Measurements from ENCODE around the gene IGF2R.
"Not testable (repeated sequence)": the region's sequence is repeated elsewhere in the genome, so short reads cannot be mapped to it uniquely, and the experiment has no call there.

The IGF2R gene

DNA sequence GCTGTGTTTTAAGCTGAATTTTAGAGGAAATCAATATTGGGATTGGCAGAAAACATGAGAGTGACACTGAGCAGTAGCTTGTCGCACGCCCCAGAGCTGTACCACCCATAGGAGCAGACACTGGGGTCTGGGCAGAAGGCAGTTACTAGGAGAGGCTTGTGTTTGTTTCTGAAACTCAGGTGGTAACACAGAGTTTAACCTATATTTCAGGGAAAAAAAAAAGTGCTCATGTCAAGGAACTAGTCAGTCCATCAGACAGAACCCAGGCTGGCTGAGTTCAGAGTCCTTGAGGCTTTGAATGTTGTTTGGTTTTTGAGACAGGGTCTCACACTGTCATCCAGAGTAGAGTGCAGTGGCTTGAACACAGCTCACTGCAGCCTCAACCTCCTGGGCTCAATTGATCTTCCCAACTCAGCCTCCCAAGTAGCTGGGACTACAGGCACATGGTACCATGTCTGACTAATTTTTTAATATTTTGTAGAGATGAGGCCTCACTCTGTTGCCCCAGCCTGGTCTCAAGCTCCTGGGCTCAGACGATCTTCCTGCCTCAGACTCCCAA lies 159.3 kb downstream of the IGF2R start:
- DNase-seq, result no peak

DNA sequence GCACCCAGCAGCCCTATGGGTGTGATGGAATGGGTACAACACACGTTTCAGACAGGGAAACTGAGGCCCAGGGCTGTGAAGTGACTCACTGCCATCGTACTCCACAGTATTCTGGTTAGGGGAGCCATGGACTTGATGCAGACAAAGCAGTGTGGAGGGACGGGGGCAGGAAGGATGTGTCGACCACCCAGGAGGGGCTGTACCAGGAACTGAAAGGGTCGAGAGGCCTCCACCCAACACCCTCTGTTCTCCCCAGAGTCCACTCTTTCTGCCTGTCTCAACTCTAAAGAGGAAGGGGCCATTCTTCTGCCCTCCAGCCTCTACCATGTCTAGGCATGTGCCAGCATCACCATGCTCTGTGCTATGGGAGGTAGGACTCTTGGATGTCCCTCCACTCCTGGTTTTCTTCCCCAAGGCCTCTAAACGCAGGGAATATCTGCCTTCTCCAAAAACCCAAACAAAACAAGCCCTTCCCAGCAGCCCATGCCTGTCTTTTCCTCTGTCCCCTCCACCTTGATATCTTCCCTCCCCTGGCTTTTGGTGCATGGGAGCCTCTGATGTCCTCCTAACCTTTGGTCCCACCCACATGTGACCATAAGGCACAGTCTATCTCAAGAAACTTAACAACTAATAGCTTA lies 160.1 kb downstream of the IGF2R start:
- no peak for DNase-seq

DNA sequence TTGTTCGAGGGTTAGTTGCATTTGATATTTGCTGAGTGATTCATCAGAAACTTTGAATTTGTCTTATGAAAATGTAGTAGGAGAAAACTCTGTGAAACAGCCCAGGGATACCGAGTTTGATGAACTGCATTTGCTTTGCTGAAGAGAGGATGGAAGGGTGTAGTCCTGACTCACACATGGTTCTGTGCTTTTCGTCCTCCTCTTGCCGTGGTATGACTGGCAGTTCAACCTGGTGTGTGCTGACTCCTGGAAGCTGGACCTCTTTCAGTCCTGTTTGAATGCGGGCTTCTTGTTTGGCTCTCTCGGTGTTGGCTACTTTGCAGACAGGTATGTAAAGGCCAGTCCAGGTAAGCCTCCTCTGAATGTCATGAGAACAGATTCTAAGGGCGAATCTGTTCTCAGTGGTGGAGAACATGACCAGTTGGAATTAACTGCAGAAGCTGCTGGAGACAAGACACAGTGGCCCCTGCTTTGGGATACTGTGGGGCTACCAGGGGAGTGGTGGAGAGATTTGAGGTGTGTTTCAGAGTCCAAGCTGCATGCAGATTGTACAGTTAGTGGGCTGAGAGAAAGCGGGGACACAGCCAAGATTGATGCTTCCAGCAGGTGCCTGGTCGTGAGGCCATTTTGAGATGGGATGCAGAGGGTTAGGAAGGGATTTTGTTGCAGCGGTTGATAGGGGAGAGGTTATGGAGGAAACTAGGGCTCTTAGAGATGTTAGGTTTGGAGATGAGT lies 161.2 kb downstream of the IGF2R start:
- DNase-seq, result no peak

DNA sequence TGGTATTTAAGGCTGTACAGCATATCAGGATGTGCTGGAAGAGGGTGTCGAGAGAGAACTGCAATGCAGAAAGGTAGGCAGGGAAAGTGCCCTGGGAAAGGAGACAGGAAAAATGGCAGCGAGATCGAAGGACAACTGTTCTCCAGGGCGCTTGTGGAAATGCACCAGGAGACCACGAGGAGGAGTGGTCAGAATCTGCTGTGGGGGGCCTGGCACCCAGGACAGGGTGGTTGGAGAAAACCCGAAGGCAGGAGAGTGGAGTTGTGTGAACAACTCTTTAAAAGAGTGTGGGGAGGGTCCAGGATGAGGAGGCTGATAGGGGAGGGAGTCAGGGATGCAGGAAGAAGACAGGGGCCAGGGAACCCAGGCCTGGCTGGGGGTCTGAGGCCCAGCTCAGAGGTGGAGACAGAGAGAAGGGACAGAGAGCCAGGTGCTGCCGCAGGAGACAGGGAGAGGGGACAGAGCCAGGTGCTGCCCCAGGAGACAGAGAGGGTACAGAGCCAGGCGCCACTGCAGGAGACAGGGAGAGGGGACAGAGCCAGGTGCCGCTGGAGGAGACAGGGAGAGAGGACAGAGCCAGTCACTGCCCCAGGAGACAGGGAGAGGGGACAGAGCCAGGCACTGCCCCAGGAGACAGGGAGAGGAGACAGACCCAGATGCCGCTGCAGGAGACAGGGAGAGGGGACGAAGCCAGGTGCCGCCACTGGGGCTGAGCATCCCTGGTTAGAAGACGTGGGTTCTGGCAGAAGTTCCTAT lies 162.0 kb downstream of the IGF2R start:
- no peak for DNase-seq

DNA sequence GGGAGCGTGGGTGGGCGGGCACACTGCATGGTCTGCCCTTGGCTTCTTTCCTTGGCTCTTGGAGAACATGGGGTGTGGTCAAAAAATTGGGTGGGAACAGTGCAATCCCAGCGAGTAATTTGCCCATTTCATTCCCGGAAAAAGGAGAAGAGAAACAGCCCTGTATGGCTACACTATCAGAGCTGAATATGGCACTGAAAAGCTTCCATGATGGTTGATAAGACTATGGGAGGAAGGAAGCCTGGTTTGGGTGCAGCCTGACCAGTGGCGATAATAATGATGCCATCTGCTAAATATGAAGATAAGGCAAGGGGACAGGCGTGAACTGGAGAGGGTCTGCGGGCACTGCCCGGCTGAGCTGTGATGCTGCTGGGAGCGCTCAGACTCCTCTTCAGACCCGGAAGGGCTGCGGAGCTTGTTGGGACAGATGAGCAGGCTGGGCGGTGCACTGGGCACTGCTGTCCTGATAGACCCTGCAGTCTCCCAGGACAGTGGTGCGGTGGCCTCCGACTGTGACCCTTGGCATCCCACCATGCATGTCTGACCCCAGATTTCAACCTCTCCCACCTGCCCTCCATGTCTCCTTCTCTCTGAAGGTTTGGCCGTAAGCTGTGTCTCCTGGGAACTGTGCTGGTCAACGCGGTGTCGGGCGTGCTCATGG lies 162.9 kb downstream of the IGF2R start:
- DNase-seq, result no peak

DNA sequence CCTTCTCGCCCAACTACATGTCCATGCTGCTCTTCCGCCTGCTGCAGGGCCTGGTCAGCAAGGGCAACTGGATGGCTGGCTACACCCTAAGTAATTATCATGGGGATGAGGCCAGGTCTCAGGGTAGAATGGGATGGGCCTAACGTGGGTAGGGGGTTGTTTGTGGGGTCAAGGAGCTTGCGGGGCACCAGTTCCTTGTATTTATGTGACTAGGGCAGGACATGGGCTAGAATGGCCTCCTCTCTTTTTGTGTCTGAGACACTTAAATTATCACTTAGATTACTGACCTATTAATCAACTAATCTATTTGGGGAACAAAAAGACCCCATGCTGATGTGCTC lies 163.4 kb downstream of the IGF2R start:
- DNase-seq, result no peak

DNA sequence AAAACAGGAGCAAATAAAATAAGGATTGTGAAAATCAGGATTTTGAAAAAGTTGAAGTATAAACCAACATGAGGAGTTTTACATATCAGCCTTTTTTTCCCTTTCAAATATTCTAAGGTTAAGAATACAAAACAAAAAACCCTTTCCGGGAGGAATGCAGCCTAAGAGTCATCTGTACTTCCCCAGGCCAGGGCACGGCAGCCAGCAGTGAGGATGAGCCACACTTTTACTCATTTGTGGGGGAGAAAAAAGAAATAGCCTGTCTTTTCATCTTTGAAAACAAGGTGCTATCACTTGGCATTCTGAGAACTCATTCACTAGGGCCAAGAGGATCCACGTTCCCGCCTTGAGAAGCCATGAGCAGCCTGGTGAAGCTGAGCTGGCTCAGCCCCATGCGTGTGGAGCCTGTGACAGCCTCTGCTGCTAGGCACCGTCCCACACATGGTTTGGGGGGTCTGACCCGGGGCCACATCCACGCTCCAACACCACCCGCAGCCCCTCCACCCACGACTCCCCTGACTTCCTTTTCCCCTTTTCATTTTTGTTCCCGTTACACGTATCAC lies 164.0 kb downstream of the IGF2R start:
- DNase-seq, result no peak

DNA sequence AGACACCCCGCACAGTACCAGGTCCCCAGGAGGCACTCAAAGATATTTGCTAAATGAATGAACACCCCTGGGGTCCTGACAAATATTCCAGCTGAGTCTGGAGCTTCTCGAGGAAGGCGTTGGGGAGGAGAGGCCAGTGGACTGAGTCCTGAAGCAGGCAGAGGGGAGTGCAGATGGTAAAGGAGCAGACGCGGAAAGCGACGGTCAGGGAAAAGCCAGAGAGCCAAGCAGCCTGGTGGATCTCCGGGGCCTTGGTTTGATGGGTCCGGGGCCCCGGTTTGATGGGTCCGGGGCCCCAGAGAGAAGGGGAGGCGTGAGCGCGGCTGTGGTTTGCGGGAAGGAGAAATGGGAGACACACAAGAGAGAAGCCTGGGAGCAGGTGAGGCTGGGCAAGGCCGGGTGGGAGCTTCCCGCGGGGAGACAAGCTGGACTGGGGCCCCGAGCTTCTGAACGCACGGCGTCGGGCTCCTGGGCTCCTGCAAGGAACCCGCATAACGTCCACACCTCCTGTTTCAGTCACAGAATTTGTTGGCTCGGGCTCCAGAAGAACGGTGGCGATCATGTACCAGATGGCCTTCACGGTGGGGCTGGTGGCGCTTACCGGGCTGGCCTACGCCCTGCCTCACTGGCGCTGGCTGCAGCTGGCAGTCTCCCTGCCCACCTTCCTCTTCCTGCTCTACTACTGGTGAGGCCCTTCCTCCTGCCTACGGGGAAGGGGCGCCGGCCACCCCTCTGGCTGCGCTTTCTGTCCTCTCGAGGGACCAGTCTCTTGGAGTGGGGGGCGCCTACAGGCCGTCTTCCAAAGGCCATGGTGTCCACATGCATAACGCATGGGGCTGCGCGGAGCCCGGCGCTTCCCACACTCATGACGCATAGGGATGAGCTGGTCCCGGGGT lies 164.8 kb downstream of the IGF2R start:
- DNase-seq, result no peak

DNA sequence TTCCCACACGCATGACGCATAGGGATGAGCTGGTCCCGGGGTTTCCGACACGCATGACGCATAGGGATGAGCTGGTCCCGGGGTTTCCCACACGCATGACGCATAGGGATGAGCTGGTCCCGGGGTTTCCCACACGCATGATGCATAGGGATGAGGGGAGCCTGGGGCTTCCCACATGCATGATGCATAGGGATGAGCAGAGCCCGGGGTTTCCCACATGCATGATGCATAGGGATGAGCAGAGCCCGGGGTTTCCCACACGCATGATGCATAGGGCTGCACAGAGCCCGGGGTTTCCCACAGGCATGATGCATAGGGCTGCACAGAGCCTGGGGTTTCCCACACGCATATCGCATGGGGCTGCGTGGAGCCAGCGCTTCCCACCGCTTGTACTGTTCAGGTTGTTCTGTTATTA lies 165.5 kb downstream of the IGF2R start:
- not testable (repeated sequence) for DNase-seq

DNA sequence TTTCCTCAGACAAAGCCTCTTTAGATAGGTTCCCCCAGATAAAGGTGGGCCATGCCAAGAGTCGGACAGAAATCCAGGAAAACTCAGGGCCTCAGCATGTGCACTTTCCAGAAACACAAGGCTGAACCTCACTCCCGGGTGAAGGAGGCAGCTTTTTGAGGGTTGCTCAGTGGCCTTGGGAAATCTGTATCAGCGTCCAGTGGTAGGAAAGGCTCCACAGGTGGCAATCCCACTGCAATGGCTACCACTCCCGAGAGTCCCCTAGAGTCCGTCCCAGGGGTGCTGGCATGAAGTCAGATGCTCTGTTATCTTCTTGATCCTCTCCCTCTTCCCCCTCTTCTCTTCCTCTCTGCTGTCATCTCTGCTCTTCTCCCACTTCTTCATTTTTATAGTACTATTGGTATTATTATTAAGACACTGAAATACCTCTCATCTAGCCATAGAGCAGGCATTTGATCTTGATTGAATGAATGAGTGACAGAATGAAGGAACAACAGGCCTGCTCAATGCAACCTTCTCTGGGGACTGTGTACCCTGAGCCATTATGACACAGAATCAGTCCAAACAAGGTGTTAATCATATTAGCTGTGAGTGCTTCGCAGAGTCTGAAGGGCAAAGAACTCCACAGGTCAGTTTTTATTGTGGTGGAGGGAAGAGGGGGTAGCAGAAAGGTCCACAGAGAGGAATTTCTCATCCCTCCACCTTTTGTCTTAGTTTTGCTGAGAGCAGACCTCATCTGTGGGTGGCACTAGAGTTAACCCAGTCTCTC lies 166.1 kb downstream of the IGF2R start:
- no peak for DNase-seq

DNA sequence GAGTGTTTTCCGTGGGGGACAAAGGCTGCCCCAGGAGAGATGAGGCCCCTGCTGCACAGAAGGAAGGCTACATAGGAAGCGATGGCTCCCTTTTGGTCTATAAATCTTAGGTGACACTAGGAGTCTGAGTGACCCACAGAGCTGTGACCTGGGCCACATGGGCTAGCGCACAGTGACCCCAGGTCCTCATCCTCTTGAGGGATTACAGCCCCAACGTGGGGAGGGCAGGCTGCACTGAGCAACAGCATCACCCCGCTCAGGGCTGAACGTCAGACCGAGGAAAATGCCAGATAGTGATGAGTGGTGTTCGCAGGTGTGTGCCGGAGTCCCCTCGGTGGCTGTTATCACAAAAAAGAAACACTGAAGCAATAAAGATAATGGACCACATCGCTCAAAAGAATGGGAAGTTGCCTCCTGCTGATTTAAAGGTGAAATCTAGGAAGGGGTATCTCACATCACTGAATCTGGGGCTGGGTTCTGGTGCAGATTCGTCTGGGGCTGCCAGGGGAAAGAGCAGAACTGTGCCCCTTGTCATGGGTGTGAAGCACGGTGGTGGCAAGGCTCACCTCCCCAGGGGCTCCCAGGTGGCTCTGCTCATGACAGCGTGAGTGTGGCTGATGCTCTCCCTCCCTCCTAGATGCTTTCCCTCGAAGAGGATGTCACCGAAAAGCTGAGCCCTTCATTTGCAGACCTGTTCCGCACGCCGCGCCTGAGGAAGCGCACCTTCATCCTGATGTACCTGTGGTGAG lies 167.2 kb downstream of the IGF2R start:
- no peak for DNase-seq

DNA sequence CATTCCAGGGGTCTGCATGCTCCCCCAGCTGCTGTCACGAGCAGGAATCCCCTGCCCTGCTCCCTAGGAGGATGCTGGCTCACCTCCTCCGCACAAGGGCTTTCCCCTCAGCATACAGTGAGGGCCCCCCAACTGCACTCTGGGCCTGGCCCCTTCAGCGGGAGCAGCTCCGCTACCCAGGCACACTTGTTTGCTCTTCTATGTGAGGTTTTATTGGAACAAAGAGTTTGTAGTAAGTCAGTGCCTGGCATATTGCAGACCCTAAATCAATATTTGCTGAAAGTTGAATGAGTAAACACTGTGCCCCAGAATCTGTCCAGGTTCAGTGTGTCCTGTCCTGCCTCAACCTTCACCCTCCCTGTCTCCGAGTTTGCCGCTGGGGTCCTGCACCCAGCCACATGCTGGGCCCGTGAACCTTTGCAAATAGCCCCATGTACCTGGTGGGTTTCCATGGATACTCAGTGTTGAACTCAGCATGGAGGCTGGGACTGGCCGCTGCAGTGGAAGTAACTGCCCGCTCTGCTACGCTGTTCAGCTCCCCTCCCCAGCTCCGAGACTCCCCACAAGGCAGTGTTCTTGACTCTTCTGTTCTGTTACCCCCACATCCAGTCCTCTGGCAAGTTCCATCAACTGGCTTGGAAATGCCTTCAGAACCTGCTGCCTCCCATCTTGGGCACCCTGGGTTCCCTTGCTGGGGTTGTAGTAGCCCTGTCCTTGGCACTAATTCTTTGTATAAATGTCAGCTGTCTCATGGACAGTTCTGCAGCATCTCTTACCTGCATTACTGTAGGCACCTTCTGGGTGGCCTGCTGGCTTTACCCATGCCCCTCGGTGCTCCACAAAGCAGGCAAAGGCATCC lies 168.5 kb downstream of the IGF2R start:
- DNase-seq, result no peak

DNA sequence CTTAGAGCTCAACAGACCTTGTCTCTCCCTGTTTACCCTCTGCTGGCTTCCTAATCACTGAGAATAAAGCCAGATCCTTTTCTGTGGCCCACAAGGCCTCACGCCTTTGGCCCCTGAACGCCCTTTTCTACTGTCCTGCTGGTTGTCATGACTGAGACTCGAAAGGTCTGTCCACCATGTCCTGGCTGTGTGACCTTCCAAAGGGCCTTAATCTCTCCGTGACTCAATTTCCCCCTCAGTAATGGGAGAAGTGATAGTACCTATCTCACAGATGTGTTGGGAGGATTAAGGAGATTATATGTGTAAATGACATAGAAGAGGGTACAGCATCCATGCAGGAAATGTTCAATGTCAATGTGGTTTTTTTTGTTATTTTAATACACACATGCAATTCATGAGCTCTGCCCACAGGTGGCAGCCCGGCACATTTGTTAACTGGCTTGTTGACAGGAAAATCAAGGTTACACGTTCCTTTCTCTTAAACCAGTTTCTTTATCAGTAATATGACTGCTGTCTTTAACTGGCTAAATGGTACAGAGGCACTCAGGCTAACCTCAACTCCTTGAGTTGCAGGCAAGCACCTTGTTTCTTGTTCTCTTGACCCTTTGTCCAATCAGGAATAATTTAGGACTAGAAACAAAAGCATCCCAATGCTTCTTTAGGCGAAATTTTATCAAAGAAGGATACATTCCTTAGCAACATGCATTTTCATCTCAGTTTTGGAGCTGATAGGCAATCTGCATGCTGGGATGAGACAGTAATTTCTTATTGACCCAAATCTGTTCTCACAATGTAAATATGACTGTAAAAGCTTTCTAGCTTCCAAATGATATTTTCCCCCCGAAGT lies 169.3 kb downstream of the IGF2R start:
- peak; percentile 20 for DNase-seq

DNA sequence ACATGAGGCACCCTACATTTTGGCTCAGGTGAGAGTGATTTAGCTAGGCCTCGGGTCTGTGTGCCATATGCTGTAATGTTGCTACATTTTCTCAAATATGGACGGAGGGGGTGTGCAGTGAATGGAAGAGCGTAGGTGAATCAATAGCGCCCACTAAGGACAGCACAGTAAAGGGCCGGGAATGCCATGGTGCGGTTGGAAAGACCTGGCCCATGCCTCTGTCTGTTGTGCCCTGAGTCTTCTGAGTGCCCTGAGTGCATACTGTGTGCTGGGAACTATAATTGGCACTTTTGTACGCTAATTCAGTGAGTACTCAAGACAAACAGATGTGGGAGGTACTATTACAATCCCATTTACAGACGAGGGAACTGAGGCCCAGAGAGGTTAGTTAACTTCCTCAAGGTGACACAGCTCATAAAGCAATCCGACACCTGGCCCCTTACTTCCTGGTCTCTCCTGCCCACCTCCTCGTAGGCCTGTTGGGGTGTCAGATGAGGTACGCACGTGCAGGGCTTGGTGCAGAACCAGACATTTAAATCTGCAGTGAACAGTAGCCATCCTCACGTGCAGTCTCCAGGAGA lies 170.0 kb downstream of the IGF2R start:
- no peak for DNase-seq

DNA sequence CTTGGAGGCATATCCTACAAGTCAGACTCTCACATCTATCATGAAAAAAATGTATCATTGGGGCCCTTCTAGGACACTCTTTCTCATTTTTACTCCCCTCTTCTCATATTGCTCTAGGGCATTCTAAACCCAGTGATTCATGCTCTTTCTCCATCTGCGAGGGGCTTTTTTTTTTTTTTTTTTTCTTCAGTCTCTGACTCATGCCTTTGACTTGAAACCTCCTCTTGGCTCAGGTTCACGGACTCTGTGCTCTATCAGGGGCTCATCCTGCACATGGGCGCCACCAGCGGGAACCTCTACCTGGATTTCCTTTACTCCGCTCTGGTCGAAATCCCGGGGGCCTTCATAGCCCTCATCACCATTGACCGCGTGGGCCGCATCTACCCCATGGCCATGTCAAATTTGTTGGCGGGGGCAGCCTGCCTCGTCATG lies 170.6 kb downstream of the IGF2R start:
- DNase-seq, result no peak

DNA sequence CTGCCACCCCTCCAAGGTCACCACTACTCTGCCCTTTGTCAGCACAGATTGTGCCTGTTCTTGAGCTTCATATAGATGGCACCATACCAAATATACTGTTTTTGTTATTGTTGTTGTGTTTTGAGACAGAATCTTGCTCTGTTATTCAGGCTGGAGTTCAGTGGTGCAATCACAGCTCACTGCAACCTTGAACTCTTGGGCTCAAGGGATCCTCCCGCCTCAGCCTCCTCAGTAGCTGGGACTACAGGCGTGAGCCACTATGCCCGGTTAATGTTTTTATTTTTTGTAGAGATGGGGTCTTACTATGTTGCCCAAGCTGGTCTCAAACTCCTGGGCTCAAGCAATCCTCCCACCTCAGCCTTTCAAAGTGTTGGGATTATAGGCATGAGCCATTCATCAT lies 171.6 kb downstream of the IGF2R start:
- DNase-seq, result not testable (repeated sequence)

DNA sequence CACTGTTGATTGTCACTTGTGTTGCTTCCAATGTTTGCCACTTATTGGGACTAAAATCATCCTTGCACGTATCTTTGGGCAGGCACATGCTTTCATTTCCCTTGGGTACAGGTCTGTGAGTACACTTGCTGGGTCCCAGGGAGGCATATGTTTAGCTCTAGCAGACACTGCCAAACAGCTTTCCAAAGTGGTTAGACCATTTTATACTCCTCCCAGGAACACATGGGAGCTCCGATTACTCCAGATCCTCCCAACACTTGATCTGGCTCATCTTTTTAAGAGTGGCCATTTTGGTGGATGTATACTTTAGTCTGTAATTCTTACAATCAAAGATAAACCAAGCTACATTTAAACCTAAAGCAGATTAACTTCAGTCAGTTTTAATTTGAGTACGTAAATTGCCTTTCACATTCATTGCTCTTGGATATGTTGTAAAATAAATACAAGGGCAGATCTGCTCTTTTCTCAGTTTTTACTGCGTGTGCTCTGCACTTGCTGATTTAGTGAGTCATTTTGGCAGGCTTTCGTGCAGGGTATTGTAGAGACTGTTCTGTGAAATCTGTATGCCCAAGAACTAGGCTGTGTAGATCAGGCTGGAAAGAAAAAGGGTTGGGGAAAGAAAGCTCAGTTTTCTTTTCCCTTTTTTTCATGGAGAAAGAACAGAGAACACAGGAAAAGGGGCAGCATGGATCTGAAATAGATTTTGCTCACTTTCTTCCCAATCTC lies 172.3 kb downstream of the IGF2R start:
- no peak for DNase-seq
